Trophoblast cell (in vitro differentiated cells and primary cell): ENCODE measurements around the gene PAFAH1B2.
A peak's percentile ranks its signal among the peaks of the same experiment; 100 is the strongest.

Experiments used
- DNase-seq, 2 donors: peaks; one replicate each; pipeline ENCODE4 v3.0.0-alpha.2; 2016
- H2AFZ ChIP-seq: 2 replicates; pipeline ENCODE4 v1.6.1; 2013; ENCODE audit warnings: low read length, moderate library complexity, mild to moderate bottlenecking; ENCODE audit not compliant: insufficient read depth, poor library complexity
- H2AK5ac ChIP-seq: 2 replicates; pipeline ENCODE4 v1.6.1; 2013; ENCODE audit warnings: mild to moderate bottlenecking, low read length
- H2BK120ac ChIP-seq: 2 replicates; pipeline ENCODE4 v1.6.1; 2013; ENCODE audit warnings: low read length, mild to moderate bottlenecking, moderate library complexity; ENCODE audit not compliant: insufficient read depth, poor library complexity
- H2BK12ac ChIP-seq: 2 replicates; pipeline ENCODE4 v1.6.1; 2013; ENCODE audit warnings: mild to moderate bottlenecking, low read length, moderate library complexity
- H2BK5ac ChIP-seq: 2 replicates; pipeline ENCODE4 v1.6.1; 2013; ENCODE audit warnings: low read length, low read depth, moderate library complexity, mild to moderate bottlenecking; ENCODE audit not compliant: poor library complexity
- H3K14ac ChIP-seq: 2 replicates; pipeline ENCODE4 v1.6.1; 2013; ENCODE audit warnings: mild to moderate bottlenecking, low read length
- H3K18ac ChIP-seq: 2 replicates; pipeline ENCODE4 v1.6.1; 2013; ENCODE audit warnings: mild to moderate bottlenecking, low read length
- H3K23ac ChIP-seq: 2 replicates; pipeline ENCODE4 v1.6.1; 2013; ENCODE audit warnings: low read length
- H3K27ac ChIP-seq: 2 replicates; pipeline ENCODE4 v1.5.1; 2013; ENCODE audit warnings: low read depth, mild to moderate bottlenecking, inconsistent platforms, low read length, moderate library complexity
- H3K27me3 ChIP-seq: 2 replicates; pipeline ENCODE4 v1.6.1; 2013; ENCODE audit warnings: inconsistent platforms, mild to moderate bottlenecking, low read length, moderate library complexity; ENCODE audit not compliant: insufficient read depth
- H3K36me3 ChIP-seq, 2 experiments: 1 replicate in 1 of 2; 2 replicates in 1 of 2; pipeline ENCODE4 v1.6.1; 2013; ENCODE audit warnings: low read length in 2 of 2, mild to moderate bottlenecking in 2 of 2, moderate library complexity in 1 of 2; ENCODE audit not compliant: insufficient read depth in 2 of 2, control insufficient read depth in 1 of 2
- H3K4ac ChIP-seq: 2 replicates; pipeline ENCODE4 v1.6.1; 2013; ENCODE audit warnings: low read depth, mild to moderate bottlenecking, low read length, moderate library complexity
- H3K4me1 ChIP-seq, 2 experiments: 1 replicate in 1 of 2; 2 replicates in 1 of 2; pipeline ENCODE4 v1.6.1; 2013; ENCODE audit warnings: low read length in 2 of 2, mild to moderate bottlenecking in 2 of 2, moderate library complexity in 1 of 2; ENCODE audit not compliant: insufficient read depth in 2 of 2, control insufficient read depth in 1 of 2
- H3K4me2 ChIP-seq: 2 replicates; pipeline ENCODE4 v1.6.1; 2013; ENCODE audit warnings: inconsistent platforms, mild to moderate bottlenecking, low read length, moderate library complexity
- H3K4me3 ChIP-seq: 2 replicates; pipeline ENCODE4 v1.5.1; 2013; ENCODE audit warnings: mild to moderate bottlenecking, low read depth, low read length, inconsistent platforms
- H3K79me1 ChIP-seq: one replicate; pipeline ENCODE4 v1.6.1; 2013; ENCODE audit warnings: low read length
- H3K79me2 ChIP-seq: 2 replicates; pipeline ENCODE4 v1.6.1; 2013; ENCODE audit warnings: low read length, mild to moderate bottlenecking; ENCODE audit not compliant: control insufficient read depth, insufficient read depth, poor library complexity
- H3K9ac ChIP-seq: 2 replicates; pipeline ENCODE4 v1.6.1; 2013; ENCODE audit warnings: mild to moderate bottlenecking, low read length
- H3K9me3 ChIP-seq: 2 replicates; pipeline ENCODE4 v1.6.1; 2013; ENCODE audit warnings: low read depth, mild to moderate bottlenecking, control low read depth, inconsistent platforms, low read length; ENCODE audit not compliant: insufficient read depth
- H4K12ac ChIP-seq: 2 replicates; pipeline ENCODE4 v1.6.1; 2013; ENCODE audit warnings: low read depth, mild to moderate bottlenecking, low read length, moderate library complexity
- H4K8ac ChIP-seq: 2 replicates; pipeline ENCODE4 v1.6.1; 2013; ENCODE audit warnings: low read depth, mild to moderate bottlenecking, low read length, moderate library complexity
- H4K91ac ChIP-seq: one replicate; pipeline ENCODE4 v1.6.1; 2013; ENCODE audit warnings: low read depth, mild to moderate bottlenecking, low read length, moderate library complexity
- WGBS: extraction: QIAGEN DNeasy Blood & Tissue Kit; methylation state at CpG from one replicate; pipeline ENCODE4 v1.1.7; 2013; ENCODE audit warnings: missing lambda C conversion rate; ENCODE audit not compliant: insufficient read length, insufficient coverage; ENCODE audit errors: extremely low coverage; 5-methylcytosine and 5-hydroxymethylcytosine counted together

Gene PAFAH1B2

DNA sequence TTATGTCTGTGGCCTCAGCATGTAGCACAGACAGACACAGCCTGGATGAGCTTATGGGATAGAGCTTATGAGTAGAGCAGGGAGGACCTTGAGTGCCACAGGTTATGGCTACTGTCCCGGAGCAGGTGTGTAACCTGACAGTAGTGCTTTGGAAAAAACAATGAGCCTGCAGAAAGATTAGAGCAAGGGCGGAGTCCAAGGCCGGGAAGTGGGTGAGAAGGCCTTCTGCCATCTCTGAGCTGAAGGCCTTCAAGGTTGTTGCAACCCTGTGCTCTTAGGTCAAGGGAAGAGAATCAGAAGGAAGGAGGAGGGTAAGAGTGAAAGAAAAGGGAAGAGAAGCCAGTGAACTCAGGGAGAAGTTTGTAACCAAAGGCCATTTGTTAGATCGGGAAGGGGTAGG, 51.2 kb downstream of the PAFAH1B2 start:
- H3K4ac ChIP-seq = no peak overlapping the region
- no peak overlapping the region for H3K9ac ChIP-seq
- no peak overlapping the region for H3K23ac ChIP-seq
- H2BK5ac ChIP-seq = no peak overlapping the region
- no peak overlapping the region for H3K4me3 ChIP-seq
- H3K27ac ChIP-seq = no peak overlapping the region
- H3K4me1 ChIP-seq = peaks cover 22 to 28% of the 10 kb centered on the region in 2 experiments
- H3K79me1 ChIP-seq = peaks cover 25% of the 10 kb centered on the region
- no peak overlapping the region for H4K91ac ChIP-seq
- no peak overlapping the region for H3K14ac ChIP-seq
- H3K36me3 ChIP-seq = peaks cover 31 to 34% of the 10 kb centered on the region in 2 experiments
- H2BK12ac ChIP-seq = no peak overlapping the region
- H2BK120ac ChIP-seq = no peak overlapping the region
- no peaks in the 10 kb centered on the region for H3K9me3 ChIP-seq
- WGBS = no CpG with 5 or more reads among the region's 4 CpGs
- H2AK5ac ChIP-seq = no peak overlapping the region
- H2AFZ ChIP-seq = no peak overlapping the region
- no peak for DNase-seq
- peaks cover 20% of the 10 kb centered on the region for H3K79me2 ChIP-seq
- no peaks in the 10 kb centered on the region for H3K27me3 ChIP-seq
- H3K18ac ChIP-seq = no peak overlapping the region
- H3K4me2 ChIP-seq = no peak overlapping the region
- H4K8ac ChIP-seq = no peak overlapping the region
- no peak overlapping the region for H4K12ac ChIP-seq

DNA sequence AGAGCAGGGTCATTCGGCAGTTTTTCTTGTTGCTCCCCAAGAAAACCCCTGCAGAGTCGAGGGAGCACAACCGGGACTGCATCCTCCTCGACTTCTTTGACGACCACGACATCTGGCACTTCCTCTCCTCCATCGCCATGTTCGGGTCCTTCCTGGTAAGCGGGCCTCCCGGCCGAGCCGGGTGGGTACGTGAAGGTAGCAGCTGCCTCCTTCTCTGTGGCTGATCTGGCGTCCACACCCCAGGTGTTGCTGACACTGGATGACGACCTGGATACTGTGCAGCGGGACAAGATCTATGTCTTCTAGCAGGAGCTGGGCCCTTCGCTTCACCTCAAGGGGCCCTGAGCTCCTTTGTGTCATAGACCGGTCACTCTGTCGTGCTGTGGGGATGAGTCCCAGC, 51.7 kb downstream of the PAFAH1B2 start:
- Histone ChIP-seq H3K14ac (no peak overlapping the region), H2BK5ac (no peak overlapping the region), H3K4me2 (no peak overlapping the region), H3K79me2 (peaks cover 24% of the 10 kb centered on the region), H3K79me1 (peaks cover 26% of the 10 kb centered on the region), H3K23ac (no peak overlapping the region), H2BK120ac (no peak overlapping the region), H2AFZ (no peak overlapping the region), H3K27me3 (no peaks in the 10 kb centered on the region), H2BK12ac (no peak overlapping the region), H3K18ac (no peak overlapping the region), H3K4me1 (peaks cover 26 to 32% of the 10 kb centered on the region in 2 experiments), H4K12ac (no peak overlapping the region), H4K8ac (no peak overlapping the region), H3K4me3 (no peak overlapping the region), H2AK5ac (no peak overlapping the region), H3K9me3 (no peaks in the 10 kb centered on the region), H3K36me3 (peaks cover 28 to 29% of the 10 kb centered on the region in 2 experiments), H4K91ac (no peak overlapping the region), H3K9ac (no peak overlapping the region), H3K4ac (no peak overlapping the region), H3K27ac (no peak overlapping the region)
- DNase-seq = no peak
- no CpG with 5 or more reads among the region's 19 CpGs for WGBS

DNA sequence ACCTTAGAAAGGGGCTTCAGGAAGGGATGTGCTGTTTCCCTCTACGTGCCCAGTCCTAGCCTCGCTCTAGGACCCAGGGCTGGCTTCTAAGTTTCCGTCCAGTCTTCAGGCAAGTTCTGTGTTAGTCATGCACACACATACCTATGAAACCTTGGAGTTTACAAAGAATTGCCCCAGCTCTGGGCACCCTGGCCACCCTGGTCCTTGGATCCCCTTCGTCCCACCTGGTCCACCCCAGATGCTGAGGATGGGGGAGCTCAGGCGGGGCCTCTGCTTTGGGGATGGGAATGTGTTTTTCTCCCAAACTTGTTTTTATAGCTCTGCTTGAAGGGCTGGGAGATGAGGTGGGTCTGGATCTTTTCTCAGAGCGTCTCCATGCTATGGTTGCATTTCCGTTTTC, 52.9 kb downstream of the PAFAH1B2 start:
- Histone ChIP-seq H4K12ac (no peak overlapping the region), H3K9ac (no peak overlapping the region), H3K4me2 (no peak overlapping the region), H3K27ac (no peak overlapping the region), H2AFZ (no peak overlapping the region), H3K9me3 (no peaks in the 10 kb centered on the region), H3K23ac (no peak overlapping the region), H3K27me3 (no peaks in the 10 kb centered on the region), H3K36me3 (peaks cover 34 to 36% of the 10 kb centered on the region in 2 experiments), H3K14ac (no peak overlapping the region), H3K4me1 (peaks cover 38 to 44% of the 10 kb centered on the region in 2 experiments), H2BK12ac (no peak overlapping the region), H4K8ac (no peak overlapping the region), H2BK120ac (no peak overlapping the region), H3K4me3 (no peak overlapping the region), H4K91ac (no peak overlapping the region), H3K79me1 (peaks cover 26% of the 10 kb centered on the region), H2BK5ac (no peak overlapping the region), H3K4ac (no peak overlapping the region), H3K79me2 (peaks cover 37% of the 10 kb centered on the region), H2AK5ac (no peak overlapping the region), H3K18ac (no peak overlapping the region)
- DNase-seq = no peak
- WGBS = no CpG with 5 or more reads among the region's 7 CpGs

DNA sequence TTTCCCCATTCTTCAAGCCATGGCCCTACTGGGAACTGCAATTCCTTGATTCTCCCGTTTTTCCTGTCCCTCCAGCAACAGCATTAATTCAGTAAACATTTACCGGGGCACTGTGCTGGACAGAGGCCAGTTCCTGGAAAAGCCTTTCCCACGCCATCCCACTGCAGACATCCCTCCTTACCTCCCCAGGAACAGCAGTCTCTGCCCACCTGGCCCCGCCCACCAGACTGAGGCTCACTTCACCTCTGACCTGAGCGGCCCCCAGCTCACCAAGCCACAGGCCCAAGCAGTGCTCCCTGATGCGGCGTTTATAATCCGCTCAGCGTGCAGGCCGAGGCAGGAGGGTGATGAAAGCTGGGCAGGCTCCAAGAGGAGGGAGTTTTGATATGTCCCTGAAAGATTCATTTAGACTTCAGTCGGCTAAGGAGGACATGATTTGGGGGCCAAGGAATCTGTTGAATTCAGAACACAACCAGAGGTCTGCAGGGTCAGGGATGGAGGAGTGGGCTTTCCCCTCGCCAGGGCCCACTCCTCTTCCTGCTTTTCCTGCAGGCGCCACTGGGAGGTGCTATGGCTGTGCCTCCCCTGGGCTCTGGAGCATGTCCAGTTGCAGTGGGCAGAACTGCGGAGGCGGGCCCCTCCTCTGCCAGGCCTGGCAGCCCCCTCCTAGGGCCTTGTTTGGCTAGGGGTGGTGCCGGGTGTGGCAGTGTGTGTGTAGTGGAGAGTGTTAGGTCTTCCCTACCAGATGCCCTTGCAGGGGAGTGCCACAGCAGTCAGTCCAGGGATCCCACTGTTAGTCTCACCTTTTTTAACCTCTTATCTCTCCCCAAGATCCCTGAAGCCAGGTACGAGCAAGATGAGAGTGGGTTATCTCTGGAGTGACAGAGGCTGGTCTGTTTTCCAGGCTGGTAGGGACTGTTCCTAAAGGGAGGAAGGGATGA, 53.7 kb downstream of the PAFAH1B2 start:
- H4K8ac ChIP-seq = peak overlapping the region; percentile 16
- H2AFZ ChIP-seq = peak overlapping the region; percentile 2
- peaks cover 33 to 34% of the 10 kb centered on the region in 2 experiments for H3K36me3 ChIP-seq
- peak overlapping the region; percentile 24 for H3K18ac ChIP-seq
- H3K4ac ChIP-seq = peak overlapping the region; percentile 28
- H3K9ac ChIP-seq = no peak overlapping the region
- H3K79me1 ChIP-seq = peaks cover 26% of the 10 kb centered on the region
- H2BK5ac ChIP-seq = peak overlapping the region; percentile 60
- peaks cover 40% of the 10 kb centered on the region for H3K79me2 ChIP-seq
- H3K4me2 ChIP-seq = peak overlapping the region; percentile 52
- peak overlapping the region; percentile 71 for H2BK120ac ChIP-seq
- peak overlapping the region; percentile 88 for H3K27ac ChIP-seq
- H2AK5ac ChIP-seq = peak overlapping the region; percentile 54
- no peak overlapping the region for H3K23ac ChIP-seq
- H3K14ac ChIP-seq = peak overlapping the region; percentile 31
- no peak for DNase-seq
- H3K4me1 ChIP-seq = peaks cover 44 to 50% of the 10 kb centered on the region in 2 experiments
- H4K12ac ChIP-seq = no peak overlapping the region
- peak overlapping the region; percentile 89 for H4K91ac ChIP-seq
- H3K27me3 ChIP-seq = no peaks in the 10 kb centered on the region
- peak overlapping the region; percentile 75 for H2BK12ac ChIP-seq
- H3K4me3 ChIP-seq = no peak overlapping the region
- WGBS = no CpG with 5 or more reads among the region's 17 CpGs
- no peaks in the 10 kb centered on the region for H3K9me3 ChIP-seq
